ENCODE measurements around the gene CCNK.

CCNK gene

DNA sequence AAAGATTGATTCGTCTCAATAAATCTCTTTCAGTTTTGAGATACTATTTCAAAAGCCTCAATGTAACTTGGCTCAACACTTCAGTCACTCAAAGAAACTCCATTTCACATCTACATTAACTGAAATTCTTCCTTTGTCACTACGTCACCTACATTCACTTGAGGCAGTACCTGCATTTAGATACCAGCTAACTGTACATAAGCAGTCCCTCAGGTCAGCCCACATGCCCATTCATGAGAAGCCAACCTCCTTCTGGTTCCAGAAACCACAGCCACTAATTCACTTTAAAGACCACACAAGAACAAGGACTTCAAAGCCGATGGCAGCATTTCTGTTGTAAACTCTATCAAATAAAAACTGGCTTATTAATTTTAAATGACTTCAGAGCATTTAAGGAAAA is 43.5 kb upstream of the CCNK start (continued):
- TF ChIP-seq, protein P1, sequence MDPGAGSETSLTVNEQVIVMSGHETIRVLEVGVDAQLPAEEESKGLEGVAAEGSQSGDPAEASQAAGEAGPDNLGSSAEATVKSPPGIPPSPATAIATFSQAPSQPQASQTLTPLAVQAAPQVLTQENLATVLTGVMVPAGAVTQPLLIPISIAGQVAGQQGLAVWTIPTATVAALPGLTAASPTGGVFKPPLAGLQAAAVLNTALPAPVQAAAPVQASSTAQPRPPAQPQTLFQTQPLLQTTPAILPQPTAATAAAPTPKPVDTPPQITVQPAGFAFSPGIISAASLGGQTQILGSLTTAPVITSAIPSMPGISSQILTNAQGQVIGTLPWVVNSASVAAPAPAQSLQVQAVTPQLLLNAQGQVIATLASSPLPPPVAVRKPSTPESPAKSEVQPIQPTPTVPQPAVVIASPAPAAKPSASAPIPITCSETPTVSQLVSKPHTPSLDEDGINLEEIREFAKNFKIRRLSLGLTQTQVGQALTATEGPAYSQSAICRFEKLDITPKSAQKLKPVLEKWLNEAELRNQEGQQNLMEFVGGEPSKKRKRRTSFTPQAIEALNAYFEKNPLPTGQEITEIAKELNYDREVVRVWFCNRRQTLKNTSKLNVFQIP (CRISPR knock-in tag; IDR thresholded peaks at IDR 0.05; ENCODE audit: borderline replicate concordance, low read depth), result no peak
- no peak for TF ChIP-seq OSR1 (CRISPR knock-in tag; IDR thresholded peaks at IDR 0.05)
- TF ChIP-seq, protein P2, sequence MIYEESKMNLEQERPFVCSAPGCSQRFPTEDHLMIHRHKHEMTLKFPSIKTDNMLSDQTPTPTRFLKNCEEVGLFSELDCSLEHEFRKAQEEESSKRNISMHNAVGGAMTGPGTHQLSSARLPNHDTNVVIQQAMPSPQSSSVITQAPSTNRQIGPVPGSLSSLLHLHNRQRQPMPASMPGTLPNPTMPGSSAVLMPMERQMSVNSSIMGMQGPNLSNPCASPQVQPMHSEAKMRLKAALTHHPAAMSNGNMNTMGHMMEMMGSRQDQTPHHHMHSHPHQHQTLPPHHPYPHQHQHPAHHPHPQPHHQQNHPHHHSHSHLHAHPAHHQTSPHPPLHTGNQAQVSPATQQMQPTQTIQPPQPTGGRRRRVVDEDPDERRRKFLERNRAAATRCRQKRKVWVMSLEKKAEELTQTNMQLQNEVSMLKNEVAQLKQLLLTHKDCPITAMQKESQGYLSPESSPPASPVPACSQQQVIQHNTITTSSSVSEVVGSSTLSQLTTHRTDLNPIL (CRISPR knock-in tag; IDR thresholded peaks at IDR 0.05; ENCODE audit: low read depth), result no peak

DNA sequence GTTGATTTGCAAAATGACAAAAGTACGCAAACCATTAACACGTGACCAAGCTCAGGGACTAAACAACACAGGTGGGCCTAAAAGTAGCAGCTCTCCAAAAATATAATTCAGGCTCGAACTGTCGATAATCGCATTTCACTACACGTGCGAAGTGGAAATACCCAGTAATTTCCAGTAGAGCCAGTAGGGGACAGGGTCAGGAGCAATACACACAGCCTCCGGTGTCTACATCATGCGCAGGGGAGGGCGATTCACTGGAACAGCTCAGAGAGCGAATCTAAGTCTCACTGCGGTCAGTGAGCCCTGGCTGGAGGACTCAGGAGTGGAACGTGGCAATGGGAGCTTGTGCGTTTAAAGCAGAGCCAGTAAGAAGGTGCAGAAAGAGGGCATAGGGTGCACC is 40.9 kb upstream of the CCNK start:
- ATAC-seq, result no peak
- TF ChIP-seq ESRRG (CRISPR knock-in tag; IDR thresholded peaks at IDR 0.05) (no peak), ZFP3 (CRISPR knock-in tag; IDR thresholded peaks at IDR 0.05) (no peak), ISL1 (CRISPR knock-in tag; IDR thresholded peaks at IDR 0.05) (no peak), BACH2 (CRISPR knock-in tag; IDR thresholded peaks at IDR 0.05; ENCODE audit: borderline replicate concordance) (no peak), OSR1 (CRISPR knock-in tag; IDR thresholded peaks at IDR 0.05) (no peak), ZC3H10 (CRISPR knock-in tag; IDR thresholded peaks at IDR 0.05) (no peak), TOX (CRISPR knock-in tag; IDR thresholded peaks at IDR 0.05; ENCODE audit: borderline replicate concordance) (no peak), CSDC2 (CRISPR knock-in tag; IDR thresholded peaks at IDR 0.05) (no peak), SNAI2 (CRISPR knock-in tag; IDR thresholded peaks at IDR 0.05) (no peak), ZNF8 (CRISPR knock-in tag; IDR thresholded peaks at IDR 0.05) (no peak), GLIS3 (CRISPR knock-in tag; IDR thresholded peaks at IDR 0.05) (no peak)
- TF ChIP-seq, protein P2 (CRISPR knock-in tag; IDR thresholded peaks at IDR 0.05; ENCODE audit: low read depth), result no peak
- TF ChIP-seq, protein P3, sequence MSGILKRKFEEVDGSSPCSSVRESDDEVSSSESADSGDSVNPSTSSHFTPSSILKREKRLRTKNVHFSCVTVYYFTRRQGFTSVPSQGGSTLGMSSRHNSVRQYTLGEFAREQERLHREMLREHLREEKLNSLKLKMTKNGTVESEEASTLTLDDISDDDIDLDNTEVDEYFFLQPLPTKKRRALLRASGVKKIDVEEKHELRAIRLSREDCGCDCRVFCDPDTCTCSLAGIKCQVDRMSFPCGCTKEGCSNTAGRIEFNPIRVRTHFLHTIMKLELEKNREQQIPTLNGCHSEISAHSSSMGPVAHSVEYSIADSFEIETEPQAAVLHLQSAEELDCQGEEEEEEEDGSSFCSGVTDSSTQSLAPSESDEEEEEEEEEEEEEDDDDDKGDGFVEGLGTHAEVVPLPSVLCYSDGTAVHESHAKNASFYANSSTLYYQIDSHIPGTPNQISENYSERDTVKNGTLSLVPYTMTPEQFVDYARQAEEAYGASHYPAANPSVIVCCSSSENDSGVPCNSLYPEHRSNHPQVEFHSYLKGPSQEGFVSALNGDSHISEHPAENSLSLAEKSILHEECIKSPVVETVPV (CRISPR knock-in tag; IDR thresholded peaks at IDR 0.05), result no peak

DNA sequence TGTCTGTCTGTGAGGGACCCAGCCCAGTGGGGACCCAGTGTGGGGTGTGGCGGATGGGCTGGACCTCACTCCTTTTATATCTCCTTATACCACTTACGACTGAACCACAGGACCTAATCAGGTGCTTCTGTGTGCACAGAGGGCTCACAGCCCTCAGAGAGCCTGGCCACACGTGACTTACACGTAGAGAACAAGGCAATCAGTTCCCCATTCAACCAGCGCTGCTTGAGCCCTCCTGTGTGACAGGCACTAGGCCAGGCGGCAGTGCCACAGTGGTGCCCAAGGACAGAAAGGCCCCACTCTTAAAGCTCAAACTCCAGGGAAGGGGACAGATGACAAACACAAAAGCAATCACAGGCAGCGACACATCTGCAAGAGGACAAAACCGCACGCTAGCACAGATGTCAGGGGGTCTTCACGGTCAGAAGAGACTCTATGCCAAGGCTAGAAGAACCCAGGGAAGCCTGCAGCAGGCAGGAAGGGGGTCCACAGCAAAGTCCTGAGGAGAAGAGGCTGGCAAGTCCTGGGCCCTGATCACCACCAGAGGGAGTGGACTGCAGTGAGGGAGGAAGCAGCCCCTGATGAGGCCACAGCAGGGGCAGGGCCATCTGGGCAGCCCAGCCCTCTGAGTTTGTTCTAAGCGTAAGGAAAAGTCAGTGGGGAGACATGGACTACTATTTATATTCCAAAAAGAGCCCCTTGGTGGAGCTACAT is 39.9 kb upstream of the CCNK start:
- peak; percentile 43; the same call in 1 of the 3 replicates for ATAC-seq
- TF ChIP-seq, protein P1 (CRISPR knock-in tag; IDR thresholded peaks at IDR 0.05; ENCODE audit: borderline replicate concordance, low read depth), result no peak
- TF ChIP-seq, protein P2 (CRISPR knock-in tag; IDR thresholded peaks at IDR 0.05; ENCODE audit: low read depth), result no peak
- TF ChIP-seq ZNF70 (CRISPR knock-in tag; IDR thresholded peaks at IDR 0.05) (no peak), ZNF565 (CRISPR knock-in tag; conservative IDR thresholded peaks at IDR 0.05; ENCODE audit: low read depth) (no peak), TCF4 (CRISPR knock-in tag; IDR thresholded peaks at IDR 0.05; ENCODE audit: borderline replicate concordance) (no peak), OSR1 (CRISPR knock-in tag; IDR thresholded peaks at IDR 0.05) (no peak), ZFP3 (CRISPR knock-in tag; IDR thresholded peaks at IDR 0.05) (no peak), RARB (CRISPR knock-in tag; IDR thresholded peaks at IDR 0.05) (no peak), ESRRG (CRISPR knock-in tag; IDR thresholded peaks at IDR 0.05) (no peak), ARNTL (CRISPR knock-in tag; IDR thresholded peaks at IDR 0.05; ENCODE audit: borderline replicate concordance, low read depth) (no peak), TOX (CRISPR knock-in tag; IDR thresholded peaks at IDR 0.05; ENCODE audit: borderline replicate concordance) (no peak), CSDC2 (CRISPR knock-in tag; IDR thresholded peaks at IDR 0.05) (no peak)
- TF ChIP-seq, protein P4, sequence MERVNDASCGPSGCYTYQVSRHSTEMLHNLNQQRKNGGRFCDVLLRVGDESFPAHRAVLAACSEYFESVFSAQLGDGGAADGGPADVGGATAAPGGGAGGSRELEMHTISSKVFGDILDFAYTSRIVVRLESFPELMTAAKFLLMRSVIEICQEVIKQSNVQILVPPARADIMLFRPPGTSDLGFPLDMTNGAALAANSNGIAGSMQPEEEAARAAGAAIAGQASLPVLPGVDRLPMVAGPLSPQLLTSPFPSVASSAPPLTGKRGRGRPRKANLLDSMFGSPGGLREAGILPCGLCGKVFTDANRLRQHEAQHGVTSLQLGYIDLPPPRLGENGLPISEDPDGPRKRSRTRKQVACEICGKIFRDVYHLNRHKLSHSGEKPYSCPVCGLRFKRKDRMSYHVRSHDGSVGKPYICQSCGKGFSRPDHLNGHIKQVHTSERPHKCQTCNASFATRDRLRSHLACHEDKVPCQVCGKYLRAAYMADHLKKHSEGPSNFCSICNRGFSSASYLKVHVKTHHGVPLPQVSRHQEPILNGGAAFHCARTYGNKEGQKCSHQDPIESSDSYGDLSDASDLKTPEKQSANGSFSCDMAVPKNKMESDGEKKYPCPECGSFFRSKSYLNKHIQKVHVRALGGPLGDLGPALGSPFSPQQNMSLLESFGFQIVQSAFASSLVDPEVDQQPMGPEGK (CRISPR knock-in tag; IDR thresholded peaks at IDR 0.05; ENCODE audit: borderline replicate concordance), result no peak
- TF ChIP-seq, protein P5, sequence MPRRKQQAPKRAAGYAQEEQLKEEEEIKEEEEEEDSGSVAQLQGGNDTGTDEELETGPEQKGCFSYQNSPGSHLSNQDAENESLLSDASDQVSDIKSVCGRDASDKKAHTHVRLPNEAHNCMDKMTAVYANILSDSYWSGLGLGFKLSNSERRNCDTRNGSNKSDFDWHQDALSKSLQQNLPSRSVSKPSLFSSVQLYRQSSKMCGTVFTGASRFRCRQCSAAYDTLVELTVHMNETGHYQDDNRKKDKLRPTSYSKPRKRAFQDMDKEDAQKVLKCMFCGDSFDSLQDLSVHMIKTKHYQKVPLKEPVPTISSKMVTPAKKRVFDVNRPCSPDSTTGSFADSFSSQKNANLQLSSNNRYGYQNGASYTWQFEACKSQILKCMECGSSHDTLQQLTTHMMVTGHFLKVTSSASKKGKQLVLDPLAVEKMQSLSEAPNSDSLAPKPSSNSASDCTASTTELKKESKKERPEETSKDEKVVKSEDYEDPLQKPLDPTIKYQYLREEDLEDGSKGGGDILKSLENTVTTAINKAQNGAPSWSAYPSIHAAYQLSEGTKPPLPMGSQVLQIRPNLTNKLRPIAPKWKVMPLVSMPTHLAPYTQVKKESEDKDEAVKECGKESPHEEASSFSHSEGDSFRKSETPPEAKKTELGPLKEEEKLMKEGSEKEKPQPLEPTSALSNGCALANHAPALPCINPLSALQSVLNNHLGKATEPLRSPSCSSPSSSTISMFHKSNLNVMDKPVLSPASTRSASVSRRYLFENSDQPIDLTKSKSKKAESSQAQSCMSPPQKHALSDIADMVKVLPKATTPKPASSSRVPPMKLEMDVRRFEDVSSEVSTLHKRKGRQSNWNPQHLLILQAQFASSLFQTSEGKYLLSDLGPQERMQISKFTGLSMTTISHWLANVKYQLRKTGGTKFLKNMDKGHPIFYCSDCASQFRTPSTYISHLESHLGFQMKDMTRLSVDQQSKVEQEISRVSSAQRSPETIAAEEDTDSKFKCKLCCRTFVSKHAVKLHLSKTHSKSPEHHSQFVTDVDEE (CRISPR knock-in tag; IDR thresholded peaks at IDR 0.05), result no peak
- TF ChIP-seq, protein P3 (CRISPR knock-in tag; IDR thresholded peaks at IDR 0.05), result no peak

Measured in SK-N-SH treated with all-trans-retinoic acid at 6 μM for 48 hours (cell line).